HFFc6 (cell line): ENCODE measurements around the gene TMEM19. TPM values are rescaled to one million over a fixed set of nuclear protein-coding genes. Genes with fewer than 3 reads are reported as not detected.

Experiments used
- DNase-seq: peaks from one replicate; pipeline ENCODE4 v3.0.0-alpha.2; 2018
- H3K27ac Mint-ChIP-seq: 2 replicates; pipeline ENCODE4 v1.8.0; 2020; ENCODE audit warnings: mild to moderate bottlenecking, mixed read lengths
- H3K27me3 Mint-ChIP-seq: 2 replicates; pipeline ENCODE4 v1.8.0; 2021; ENCODE audit warnings: mild to moderate bottlenecking, moderate library complexity, mixed read lengths; ENCODE audit not compliant: insufficient read depth
- H3K36me3 Mint-ChIP-seq: 2 replicates; pipeline ENCODE4 v1.8.0; 2021; ENCODE audit warnings: low read depth, mixed read lengths
- H3K4me1 Mint-ChIP-seq: 2 replicates; pipeline ENCODE4 v1.8.0; 2020; ENCODE audit warnings: low read depth, mixed read lengths
- H3K4me3 Mint-ChIP-seq: 2 replicates; pipeline ENCODE4 v1.8.0; 2020; ENCODE audit warnings: mild to moderate bottlenecking, moderate library complexity, mixed read lengths
- H3K9me3 Mint-ChIP-seq: 2 replicates; pipeline ENCODE4 v1.8.0; 2020; ENCODE audit warnings: mild to moderate bottlenecking, mixed read lengths
- total RNA-seq, 6 experiments: library from RNA; stranded (reverse); fragmentation: NEBNext Ultra II Directional; extraction: Animal tissue kit (Norgen Biotek cat#: 25700); gene quantifications; 2 replicates in 1 of 6; 3 replicates in 5 of 6; pipeline ENCODE4 v1.2.3, GENCODE V29; 2021
- TF ChIP-seq, protein P1 (sequence below): fragments of 200-600 bp; sonication (generic); IDR thresholded peaks from 2 replicates; pipeline ENCODE4 v1.5.0; 2021; ENCODE audit warnings: antibody characterized with exemption, mild to moderate bottlenecking

TMEM19 gene
- total RNA-seq, 6 experiments from 2014 or later: 24.0 to 41.6 (median 33.9) TPM

DNA sequence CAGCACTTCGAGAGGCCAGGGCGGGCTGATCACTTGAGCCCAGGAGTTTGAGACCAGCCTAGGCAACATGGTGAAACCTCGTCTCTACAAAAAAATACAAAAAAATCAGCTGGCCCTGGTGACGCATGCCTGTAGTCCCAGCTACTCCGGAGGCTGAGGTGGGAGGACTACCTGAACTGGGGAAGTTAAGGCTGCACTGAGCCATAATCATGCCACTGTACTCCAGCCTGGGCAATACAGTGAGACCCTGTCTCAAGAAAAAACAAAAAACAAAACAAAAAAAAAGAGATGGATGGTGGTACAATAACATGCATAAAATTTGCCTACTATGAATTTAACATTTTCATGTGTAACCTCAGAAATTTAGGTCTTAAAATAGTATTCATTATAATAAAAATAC, 19.6 kb upstream of the TMEM19 start:
- Mint-ChIP-seq H3K36me3 (peaks cover 28% of the 10 kb centered on the region), H3K9me3 (peaks cover 4% of the 10 kb centered on the region; the same call in 1 of the 2 replicates), H3K27me3 (peaks cover 2% of the 10 kb centered on the region), H3K4me1 (peaks cover 27% of the 10 kb centered on the region), H3K27ac (no peak overlapping the region), H3K4me3 (no peak overlapping the region)
- TF ChIP-seq, protein P1, sequence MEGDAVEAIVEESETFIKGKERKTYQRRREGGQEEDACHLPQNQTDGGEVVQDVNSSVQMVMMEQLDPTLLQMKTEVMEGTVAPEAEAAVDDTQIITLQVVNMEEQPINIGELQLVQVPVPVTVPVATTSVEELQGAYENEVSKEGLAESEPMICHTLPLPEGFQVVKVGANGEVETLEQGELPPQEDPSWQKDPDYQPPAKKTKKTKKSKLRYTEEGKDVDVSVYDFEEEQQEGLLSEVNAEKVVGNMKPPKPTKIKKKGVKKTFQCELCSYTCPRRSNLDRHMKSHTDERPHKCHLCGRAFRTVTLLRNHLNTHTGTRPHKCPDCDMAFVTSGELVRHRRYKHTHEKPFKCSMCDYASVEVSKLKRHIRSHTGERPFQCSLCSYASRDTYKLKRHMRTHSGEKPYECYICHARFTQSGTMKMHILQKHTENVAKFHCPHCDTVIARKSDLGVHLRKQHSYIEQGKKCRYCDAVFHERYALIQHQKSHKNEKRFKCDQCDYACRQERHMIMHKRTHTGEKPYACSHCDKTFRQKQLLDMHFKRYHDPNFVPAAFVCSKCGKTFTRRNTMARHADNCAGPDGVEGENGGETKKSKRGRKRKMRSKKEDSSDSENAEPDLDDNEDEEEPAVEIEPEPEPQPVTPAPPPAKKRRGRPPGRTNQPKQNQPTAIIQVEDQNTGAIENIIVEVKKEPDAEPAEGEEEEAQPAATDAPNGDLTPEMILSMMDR: no peak
- no peak for DNase-seq

DNA sequence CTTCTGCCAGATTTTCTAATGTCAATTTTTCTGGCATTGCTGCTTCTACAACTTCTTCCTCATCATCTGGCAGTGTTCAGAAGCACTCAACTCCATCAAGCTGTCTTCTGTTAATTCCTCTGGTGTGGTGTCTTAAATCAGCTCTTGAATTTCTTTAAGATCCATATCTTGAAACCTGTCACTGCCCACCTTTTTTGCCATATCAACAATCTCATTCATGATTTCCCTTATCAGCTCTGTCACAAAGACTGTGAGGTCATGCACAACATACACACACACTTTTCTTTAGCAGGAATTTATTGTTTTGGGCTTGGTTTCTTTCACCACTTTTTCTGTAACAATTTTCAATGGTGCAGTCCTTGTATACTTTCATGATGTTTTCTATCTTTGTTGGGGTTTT, 14.6 kb upstream of the TMEM19 start:
- no peak for DNase-seq
- no peak overlapping the region for H3K27ac Mint-ChIP-seq
- peaks cover 5% of the 10 kb centered on the region; the same call in 1 of the 2 replicates for H3K36me3 Mint-ChIP-seq
- H3K9me3 Mint-ChIP-seq: no peaks in the 10 kb centered on the region
- H3K27me3 Mint-ChIP-seq: no peaks in the 10 kb centered on the region
- TF ChIP-seq, protein P1: no peak
- H3K4me1 Mint-ChIP-seq: peaks cover 7% of the 10 kb centered on the region
- H3K4me3 Mint-ChIP-seq: no peak overlapping the region

DNA sequence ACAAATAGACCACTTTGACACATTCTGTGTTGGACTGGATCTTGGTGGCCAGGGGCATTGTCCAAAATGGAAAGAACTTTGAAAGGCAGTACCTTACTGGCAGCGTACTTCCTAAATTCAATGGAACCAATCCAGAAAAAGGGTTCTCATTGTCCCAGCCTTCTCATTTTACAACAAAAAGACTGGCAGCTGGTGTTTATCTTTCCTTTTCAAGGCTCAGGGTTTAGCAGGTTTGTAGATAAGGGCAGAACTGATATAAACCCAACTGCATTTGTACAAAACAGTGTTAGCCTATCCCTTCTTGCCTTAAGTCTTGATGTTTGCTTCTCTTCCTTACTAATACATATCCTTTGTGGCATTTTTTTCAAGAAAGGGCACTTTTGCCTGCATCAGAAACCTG, 14.1 kb upstream of the TMEM19 start:
- H3K9me3 Mint-ChIP-seq: no peaks in the 10 kb centered on the region
- H3K36me3 Mint-ChIP-seq: peaks cover 5% of the 10 kb centered on the region; the same call in 1 of the 2 replicates
- TF ChIP-seq, protein P1: no peak
- H3K4me3 Mint-ChIP-seq: no peak overlapping the region
- H3K4me1 Mint-ChIP-seq: peaks cover 6% of the 10 kb centered on the region
- H3K27ac Mint-ChIP-seq: no peak overlapping the region
- no peaks in the 10 kb centered on the region for H3K27me3 Mint-ChIP-seq
- no peak for DNase-seq

DNA sequence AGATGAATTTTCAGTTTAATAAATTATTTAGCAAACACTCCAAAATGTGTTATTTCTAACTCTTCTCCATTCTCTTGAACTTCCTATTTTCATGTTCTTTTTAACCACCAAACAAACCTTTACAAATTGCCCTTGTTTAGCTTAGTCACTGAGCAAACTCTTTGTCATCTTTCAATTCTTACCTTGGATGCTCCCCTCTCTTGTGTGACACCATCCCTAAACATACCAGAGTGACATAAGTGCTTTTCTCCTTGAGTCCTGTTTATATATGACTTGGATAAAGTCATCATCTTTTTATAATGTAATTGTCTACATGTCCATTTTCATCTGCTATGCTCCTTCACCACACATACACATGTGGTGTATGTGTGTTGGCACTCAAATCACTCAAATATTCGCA, 3.4 kb upstream of the TMEM19 start:
- Mint-ChIP-seq H3K27me3 (no peaks in the 10 kb centered on the region), H3K4me3 (no peak overlapping the region), H3K4me1 (peaks cover 11% of the 10 kb centered on the region), H3K9me3 (no peaks in the 10 kb centered on the region), H3K36me3 (no peaks in the 10 kb centered on the region), H3K27ac (no peak overlapping the region)
- TF ChIP-seq, protein P1: no peak
- no peak for DNase-seq

DNA sequence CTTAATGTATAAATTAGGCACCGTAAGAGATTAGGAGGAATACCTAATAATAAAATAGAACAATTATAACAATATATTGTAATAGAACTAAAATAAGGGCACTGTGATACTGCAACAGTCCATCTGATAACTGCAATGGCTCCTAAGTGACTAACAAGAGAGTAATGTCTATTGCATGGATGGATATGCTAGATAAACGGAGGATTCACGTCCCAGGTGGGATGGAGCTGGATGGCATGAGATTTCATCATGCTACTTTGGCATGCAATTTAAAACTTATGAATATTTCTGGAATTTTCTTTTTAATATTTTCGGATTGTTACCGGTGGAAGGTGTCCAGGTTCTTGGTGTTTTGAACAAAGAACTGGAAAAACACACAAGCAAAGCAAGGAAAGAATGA, 2.2 kb upstream of the TMEM19 start:
- no peak overlapping the region for H3K27ac Mint-ChIP-seq
- H3K27me3 Mint-ChIP-seq: no peaks in the 10 kb centered on the region
- H3K4me1 Mint-ChIP-seq: peaks cover 23% of the 10 kb centered on the region
- DNase-seq: no peak
- H3K4me3 Mint-ChIP-seq: no peak overlapping the region
- H3K9me3 Mint-ChIP-seq: no peaks in the 10 kb centered on the region
- TF ChIP-seq, protein P1: no peak
- H3K36me3 Mint-ChIP-seq: no peaks in the 10 kb centered on the region

DNA sequence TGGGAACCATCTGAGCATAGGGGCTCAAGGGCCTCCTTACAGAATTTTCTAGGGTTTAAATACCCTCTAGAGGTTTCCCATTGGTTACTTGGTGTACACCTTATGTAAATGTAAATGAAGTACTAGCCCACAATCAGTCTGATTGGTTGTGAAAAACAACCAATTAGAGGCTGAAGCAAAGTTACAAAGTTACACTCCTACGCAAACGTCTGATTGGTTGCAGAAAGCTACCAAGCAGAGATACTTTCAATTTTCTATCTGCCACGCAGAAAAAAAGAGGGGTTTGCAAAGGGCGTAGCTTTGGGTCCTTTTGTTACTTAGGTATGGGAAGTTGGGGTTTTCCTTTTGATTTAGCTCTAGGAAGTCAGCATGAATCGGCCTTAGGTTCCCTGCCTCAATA, 1.8 kb upstream of the TMEM19 start:
- Mint-ChIP-seq H3K36me3 (no peaks in the 10 kb centered on the region), H3K4me3 (no peak overlapping the region), H3K9me3 (no peaks in the 10 kb centered on the region), H3K4me1 (peaks cover 24% of the 10 kb centered on the region), H3K27me3 (no peaks in the 10 kb centered on the region), H3K27ac (no peak overlapping the region)
- TF ChIP-seq, protein P1: no peak
- DNase-seq: no peak
